Astrocyte of the cerebellum (primary cell): ENCODE measurements around the gene MCM3AP.

Experiments used
- DNase-seq: peaks from one replicate; pipeline ENCODE4 v3.0.0-alpha.2; 2011; ENCODE audit warnings: low read depth
- H3K4me3 ChIP-seq: 2 replicates; pipeline ENCODE4 v1.5.1; 2011; ENCODE audit warnings: mild to moderate bottlenecking, low read depth, low read length, moderate library complexity
- CTCF ChIP-seq: IDR thresholded peaks from 2 replicates; pipeline ENCODE4 v1.5.1; 2012; ENCODE audit warnings: low read length, low read depth, moderate library complexity, mild to moderate bottlenecking; ENCODE audit errors: missing control alignments
- in situ Hi-C: cut with HindIII; loops from 2 replicates; pipeline ENCODE4 v1.10.0; 2017; ENCODE audit warnings: low sequenced_read_pairs

Gene MCM3AP

GRCh38 chr21:46239817-46240325 lies 45.5 kb downstream of the MCM3AP start:
- H3K4me3 ChIP-seq = no peak overlapping the region
- no peak for TF ChIP-seq CTCF
- DNase-seq = no peak
- in situ Hi-C loops = no loop called here

GRCh38 chr21:46237474-46237873 lies 47.9 kb downstream of the MCM3AP start:
- DNase-seq = no peak
- H3K4me3 ChIP-seq = no peak overlapping the region
- TF ChIP-seq CTCF = no peak
- in situ Hi-C loops = no loop called here

- H3K4me3 ChIP-seq = no peak overlapping the region
- TF ChIP-seq CTCF = no peak
- no peak for DNase-seq
- in situ Hi-C loops = no loop called here
Measured at GRCh38 chr21:46234436-46234950, 50.9 kb downstream of the MCM3AP start.

GRCh38 chr21:46229923-46230260 lies 55.5 kb downstream of the MCM3AP start:
- no peak for DNase-seq
- H3K4me3 ChIP-seq = peak overlapping the region; percentile 53
- in situ Hi-C loops = no loop called here
- no peak for TF ChIP-seq CTCF

- H3K4me3 ChIP-seq = peak overlapping the region; percentile 53
- no peak for DNase-seq
- TF ChIP-seq CTCF = peak; percentile 45
- in situ Hi-C loops = no loop called here
Measured at GRCh38 chr21:46229133-46229922, 56.1 kb downstream of the MCM3AP start.

- no peak for TF ChIP-seq CTCF
- peak; percentile 95 for DNase-seq
- in situ Hi-C loops = no loop called here
- peak within 1 kb of the TSS; percentile 62 for H3K4me3 ChIP-seq
Measured at GRCh38 chr21:46228345-46229051, 56.9 kb downstream of the MCM3AP start, which contains the start of gene LSS. TSS of gene LSS (minus strand) at chr21:46228774. CDS start at chr21:46228745, 29 bp downstream.
